ENCODE results near the gene MICALL2.

The MICALL2 gene

GRCh38 chr7:1394371-1394770 lies 64.9 kb downstream of the MICALL2 start:
- DNase-seq (ENCODE audit: low spot score), result no peak

GRCh38 chr7:1393421-1393820 lies 65.8 kb downstream of the MICALL2 start:
- no peak for DNase-seq (ENCODE audit: low spot score)

- no peak for DNase-seq (ENCODE audit: low spot score)
Observed at GRCh38 chr7:1392556-1392955, 66.7 kb downstream of the MICALL2 start.

- DNase-seq (ENCODE audit: low spot score), result no peak
Observed at GRCh38 chr7:1391449-1391848, 67.8 kb downstream of the MICALL2 start.

GRCh38 chr7:1388703-1389335 lies 70.5 kb downstream of the MICALL2 start:
- no peak for DNase-seq (ENCODE audit: low spot score)

- no peak for DNase-seq (ENCODE audit: low spot score)
Observed at GRCh38 chr7:1388021-1388702, 71.1 kb downstream of the MICALL2 start.

GRCh38 chr7:1387261-1387660 lies 72.0 kb downstream of the MICALL2 start:
- DNase-seq (ENCODE audit: low spot score), result no peak

GRCh38 chr7:1386623-1387220 lies 72.5 kb downstream of the MICALL2 start:
- no peak for DNase-seq (ENCODE audit: low spot score)

GRCh38 chr7:1385809-1386622 lies 73.3 kb downstream of the MICALL2 start:
- DNase-seq (ENCODE audit: low spot score), result no peak

GRCh38 chr7:1385086-1385808 lies 74.0 kb downstream of the MICALL2 start:
- no peak for DNase-seq (ENCODE audit: low spot score)

All from HuH-7 (cell line).